ENCODE measurements around the gene CDH6.

Gene CDH6

DNA sequence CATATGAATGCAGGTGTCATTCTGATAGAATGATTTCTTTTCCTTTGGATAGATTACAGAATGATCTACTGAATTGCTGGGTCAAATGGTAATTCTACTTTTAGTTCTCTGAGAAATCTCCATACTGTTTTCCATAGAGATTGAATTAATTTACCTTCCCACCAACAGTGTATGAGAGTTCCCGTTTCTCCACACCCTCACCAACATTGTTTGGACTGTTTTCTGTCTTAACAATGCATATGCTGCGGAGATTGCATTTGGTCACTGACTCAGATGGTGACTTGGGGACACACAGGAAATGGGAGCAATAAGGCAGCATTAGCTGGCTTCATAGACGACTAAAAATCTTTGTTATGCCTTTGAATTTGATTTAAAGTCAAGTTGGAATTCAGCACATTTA is 95.9 kb downstream of the CDH6 start:
- Histone ChIP-seq H3K4me2 (ENCODE audit: insufficient read depth, low read length) (no peak overlapping the region), H3K27me3 (ENCODE audit: insufficient read depth, low read length, poor library complexity) (no peaks in the 10 kb centered on the region), H3K27ac (ENCODE audit: low read length) (no peak overlapping the region), H3K4me3 (ENCODE audit: low read depth in 1 of 2, low read length in 2 of 2) (no peak overlapping the region), H3K36me3 (ENCODE audit: insufficient read depth, low read length) (no peaks in the 10 kb centered on the region), H2AFZ (ENCODE audit: low read depth, low read length) (no peak overlapping the region), H3K79me2 (ENCODE audit: insufficient read depth, low read length) (no peaks in the 10 kb centered on the region), H3K4me1 (ENCODE audit: insufficient read depth, low read length) (no peaks in the 10 kb centered on the region), H3K9me3 (ENCODE audit: insufficient read depth, low read length, severe bottlenecking) (no peaks in the 10 kb centered on the region), H3K9ac (ENCODE audit: low read depth, low read length) (no peak overlapping the region), H4K20me1 (ENCODE audit: insufficient read depth, low read length) (no peaks in the 10 kb centered on the region)
- no peak for TF ChIP-seq EZH2 (IDR thresholded peaks at IDR 0.05; ENCODE audit: borderline replicate concordance, low read depth, low read length, severe bottlenecking)
- TF ChIP-seq, protein P1, sequence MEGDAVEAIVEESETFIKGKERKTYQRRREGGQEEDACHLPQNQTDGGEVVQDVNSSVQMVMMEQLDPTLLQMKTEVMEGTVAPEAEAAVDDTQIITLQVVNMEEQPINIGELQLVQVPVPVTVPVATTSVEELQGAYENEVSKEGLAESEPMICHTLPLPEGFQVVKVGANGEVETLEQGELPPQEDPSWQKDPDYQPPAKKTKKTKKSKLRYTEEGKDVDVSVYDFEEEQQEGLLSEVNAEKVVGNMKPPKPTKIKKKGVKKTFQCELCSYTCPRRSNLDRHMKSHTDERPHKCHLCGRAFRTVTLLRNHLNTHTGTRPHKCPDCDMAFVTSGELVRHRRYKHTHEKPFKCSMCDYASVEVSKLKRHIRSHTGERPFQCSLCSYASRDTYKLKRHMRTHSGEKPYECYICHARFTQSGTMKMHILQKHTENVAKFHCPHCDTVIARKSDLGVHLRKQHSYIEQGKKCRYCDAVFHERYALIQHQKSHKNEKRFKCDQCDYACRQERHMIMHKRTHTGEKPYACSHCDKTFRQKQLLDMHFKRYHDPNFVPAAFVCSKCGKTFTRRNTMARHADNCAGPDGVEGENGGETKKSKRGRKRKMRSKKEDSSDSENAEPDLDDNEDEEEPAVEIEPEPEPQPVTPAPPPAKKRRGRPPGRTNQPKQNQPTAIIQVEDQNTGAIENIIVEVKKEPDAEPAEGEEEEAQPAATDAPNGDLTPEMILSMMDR (IDR thresholded peaks at IDR 0.05; ENCODE audit: borderline replicate concordance, extremely low read depth, low read length, poor library complexity, severe bottlenecking): no peak
- no peak for ATAC-seq (ENCODE audit: insufficient read depth, low read depth)
- no peak for DNase-seq

DNA sequence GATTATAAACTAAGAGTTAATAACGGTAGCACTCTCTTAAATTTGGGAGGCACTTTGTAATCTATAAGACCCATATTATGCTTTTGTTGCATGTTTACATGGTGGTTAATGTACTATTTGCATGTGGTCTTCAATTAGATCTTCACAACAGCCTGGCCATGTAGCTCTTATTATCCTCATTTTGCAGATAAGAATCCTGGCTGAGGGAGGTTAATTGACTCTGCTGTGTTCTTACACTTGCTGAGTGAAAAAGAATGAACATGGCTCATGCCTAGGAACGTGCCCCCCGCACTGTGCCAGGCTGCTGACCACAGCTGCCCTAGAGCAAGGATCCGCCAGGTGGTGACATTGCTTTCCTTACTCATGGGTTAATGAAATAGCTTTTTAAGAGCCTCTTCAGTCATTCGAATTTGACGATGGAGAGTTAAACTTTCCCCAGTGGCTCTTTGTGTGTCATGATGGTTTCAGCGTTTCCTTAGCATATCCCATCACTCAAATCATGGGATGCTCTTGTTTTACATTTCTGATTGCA is 97.9 kb downstream of the CDH6 start:
- no peak overlapping the region for H3K27ac ChIP-seq (ENCODE audit: low read length)
- no peaks in the 10 kb centered on the region for H3K27me3 ChIP-seq (ENCODE audit: insufficient read depth, low read length, poor library complexity)
- TF ChIP-seq EZH2 (IDR thresholded peaks at IDR 0.05; ENCODE audit: borderline replicate concordance, low read depth, low read length, severe bottlenecking): no peak
- TF ChIP-seq, protein P1 (IDR thresholded peaks at IDR 0.05; ENCODE audit: borderline replicate concordance, extremely low read depth, low read length, poor library complexity, severe bottlenecking): no peak
- DNase-seq (no peak), ATAC-seq (ENCODE audit: insufficient read depth, low read depth) (no peak)
- H3K79me2 ChIP-seq (ENCODE audit: insufficient read depth, low read length): no peaks in the 10 kb centered on the region
- no peak overlapping the region for H3K9ac ChIP-seq (ENCODE audit: low read depth, low read length)
- H3K4me2 ChIP-seq (ENCODE audit: insufficient read depth, low read length): no peak overlapping the region
- no peak overlapping the region for H2AFZ ChIP-seq (ENCODE audit: low read depth, low read length)
- H4K20me1 ChIP-seq (ENCODE audit: insufficient read depth, low read length): no peaks in the 10 kb centered on the region
- no peaks in the 10 kb centered on the region for H3K9me3 ChIP-seq (ENCODE audit: insufficient read depth, low read length, severe bottlenecking)
- H3K36me3 ChIP-seq (ENCODE audit: insufficient read depth, low read length): no peaks in the 10 kb centered on the region
- H3K4me3 ChIP-seq (ENCODE audit: low read depth in 1 of 2, low read length in 2 of 2): no peak overlapping the region
- H3K4me1 ChIP-seq (ENCODE audit: insufficient read depth, low read length): no peaks in the 10 kb centered on the region

DNA sequence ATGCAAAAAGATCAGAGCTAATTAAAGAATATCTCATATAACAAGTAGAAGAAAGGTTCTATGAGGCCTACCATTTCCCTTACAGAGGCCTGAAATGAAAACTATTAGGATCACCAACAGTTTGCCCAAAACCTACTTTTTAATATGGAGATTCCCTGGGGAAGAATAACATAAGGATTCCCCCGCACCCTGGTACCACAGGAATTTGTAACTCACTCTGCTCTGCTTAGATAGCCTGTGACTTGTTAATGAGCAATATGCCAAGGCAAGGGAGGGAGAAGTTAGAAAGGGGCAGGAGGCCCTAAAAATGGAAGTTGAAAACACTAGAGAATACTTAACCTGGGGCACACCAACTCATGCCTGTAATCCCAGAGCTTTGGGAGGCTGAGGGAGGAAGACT is 107.0 kb downstream of the CDH6 start:
- Histone ChIP-seq H2AFZ (ENCODE audit: low read depth, low read length) (no peak overlapping the region), H3K27ac (ENCODE audit: low read length) (no peak overlapping the region), H3K9me3 (ENCODE audit: insufficient read depth, low read length, severe bottlenecking) (no peaks in the 10 kb centered on the region), H4K20me1 (ENCODE audit: insufficient read depth, low read length) (no peaks in the 10 kb centered on the region), H3K79me2 (ENCODE audit: insufficient read depth, low read length) (no peaks in the 10 kb centered on the region), H3K9ac (ENCODE audit: low read depth, low read length) (no peak overlapping the region), H3K4me2 (ENCODE audit: insufficient read depth, low read length) (no peak overlapping the region), H3K4me3 (ENCODE audit: low read depth in 1 of 2, low read length in 2 of 2) (no peak overlapping the region), H3K4me1 (ENCODE audit: insufficient read depth, low read length) (no peaks in the 10 kb centered on the region), H3K27me3 (ENCODE audit: insufficient read depth, low read length, poor library complexity) (peaks cover 7% of the 10 kb centered on the region), H3K36me3 (ENCODE audit: insufficient read depth, low read length) (no peaks in the 10 kb centered on the region)
- TF ChIP-seq EZH2 (IDR thresholded peaks at IDR 0.05; ENCODE audit: borderline replicate concordance, low read depth, low read length, severe bottlenecking): no peak
- TF ChIP-seq, protein P1 (IDR thresholded peaks at IDR 0.05; ENCODE audit: borderline replicate concordance, extremely low read depth, low read length, poor library complexity, severe bottlenecking): no peak
- DNase-seq: no peak
- ATAC-seq (ENCODE audit: insufficient read depth, low read depth): no peak

DNA sequence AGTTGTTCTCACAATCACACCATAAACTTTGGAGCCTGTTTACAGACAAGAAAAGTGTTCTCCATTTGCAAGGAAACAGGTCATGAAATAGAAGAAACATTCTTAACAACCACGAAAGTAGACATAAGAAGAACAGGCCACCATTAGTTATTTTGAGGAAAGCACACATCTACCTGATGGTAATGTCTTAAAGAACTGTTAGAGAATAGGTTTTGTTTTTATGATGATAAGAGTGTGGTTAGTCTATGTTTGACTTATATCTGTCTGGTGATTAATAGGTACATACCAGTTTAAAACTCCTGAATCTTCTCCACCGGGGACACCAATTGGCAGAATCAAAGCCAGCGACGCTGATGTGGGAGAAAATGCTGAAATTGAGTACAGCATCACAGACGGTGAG is 108.3 kb downstream of the CDH6 start:
- H3K36me3 ChIP-seq (ENCODE audit: insufficient read depth, low read length): no peaks in the 10 kb centered on the region
- no peaks in the 10 kb centered on the region for H3K9me3 ChIP-seq (ENCODE audit: insufficient read depth, low read length, severe bottlenecking)
- H3K27me3 ChIP-seq (ENCODE audit: insufficient read depth, low read length, poor library complexity): peaks cover 7% of the 10 kb centered on the region
- H3K9ac ChIP-seq (ENCODE audit: low read depth, low read length): no peak overlapping the region
- H3K4me1 ChIP-seq (ENCODE audit: insufficient read depth, low read length): no peaks in the 10 kb centered on the region
- DNase-seq (no peak), ATAC-seq (ENCODE audit: insufficient read depth, low read depth) (no peak)
- TF ChIP-seq, protein P1 (IDR thresholded peaks at IDR 0.05; ENCODE audit: borderline replicate concordance, extremely low read depth, low read length, poor library complexity, severe bottlenecking): no peak
- no peak for TF ChIP-seq EZH2 (IDR thresholded peaks at IDR 0.05; ENCODE audit: borderline replicate concordance, low read depth, low read length, severe bottlenecking)
- H3K4me2 ChIP-seq (ENCODE audit: insufficient read depth, low read length): no peak overlapping the region
- H2AFZ ChIP-seq (ENCODE audit: low read depth, low read length): no peak overlapping the region
- no peaks in the 10 kb centered on the region for H3K79me2 ChIP-seq (ENCODE audit: insufficient read depth, low read length)
- H4K20me1 ChIP-seq (ENCODE audit: insufficient read depth, low read length): no peaks in the 10 kb centered on the region
- no peak overlapping the region for H3K4me3 ChIP-seq (ENCODE audit: low read depth in 1 of 2, low read length in 2 of 2)
- no peak overlapping the region for H3K27ac ChIP-seq (ENCODE audit: low read length)

Data from DND-41 (cell line).